H1 (cell line): ENCODE measurements around the gene COL19A1. TPM values are rescaled to one million over a fixed set of nuclear protein-coding genes. Genes with fewer than 3 reads are reported as not detected.
A peak's percentile ranks its signal among the peaks of the same experiment; 100 is the strongest.

ENCODE experiments used
- RAD21 ChIP-seq, 2 experiments: IDR thresholded peaks in 1 of 2; conservative IDR thresholded peaks in 1 of 2; 2 replicates each; pipeline ENCODE4 v1.6.1; 2011; ENCODE audit warnings: low read depth in 2 of 2, low read length in 2 of 2, improper control_type of control experiment in 1 of 2, inconsistent platforms in 1 of 2, mild to moderate bottlenecking in 1 of 2, moderate library complexity in 1 of 2
- polyA plus RNA-seq, 7 experiments: library from polyadenylated mRNA; depleted of rRNA in 3 of 7; stranded (reverse) in 5 of 7; unstranded in 2 of 7; fragments of >200 nt in 5 of 7; fragments of 200-250 nt in 2 of 7; gene quantifications; 1 replicate in 5 of 7; 2 replicates in 1 of 7; 4 replicates in 1 of 7; pipeline versions ENCODE4 v1.2.1 to v1.2.3, GENCODE V29; 2011 to 2013; ENCODE audit warnings: missing spikeins in 2 of 7, mixed read lengths in 2 of 7
- total RNA-seq: library from RNA; stranded (reverse); fragmentation: NEBNext Ultra II Directional; extraction: Animal tissue kit (Norgen Biotek cat#: 25700); gene quantifications from 2 replicates; pipeline ENCODE4 v1.2.1, GENCODE V29; 2021
- TF ChIP-seq, protein P1 (sequence below): IDR thresholded peaks from 2 replicates; pipeline ENCODE4 v1.6.1; 2012; ENCODE audit warnings: inconsistent platforms

COL19A1 gene
- total and polyA plus RNA-seq, 2 of the 8 experiments (the other 6 are each of a cell fraction or from before 2014, with no cell fraction given): not detected

DNA sequence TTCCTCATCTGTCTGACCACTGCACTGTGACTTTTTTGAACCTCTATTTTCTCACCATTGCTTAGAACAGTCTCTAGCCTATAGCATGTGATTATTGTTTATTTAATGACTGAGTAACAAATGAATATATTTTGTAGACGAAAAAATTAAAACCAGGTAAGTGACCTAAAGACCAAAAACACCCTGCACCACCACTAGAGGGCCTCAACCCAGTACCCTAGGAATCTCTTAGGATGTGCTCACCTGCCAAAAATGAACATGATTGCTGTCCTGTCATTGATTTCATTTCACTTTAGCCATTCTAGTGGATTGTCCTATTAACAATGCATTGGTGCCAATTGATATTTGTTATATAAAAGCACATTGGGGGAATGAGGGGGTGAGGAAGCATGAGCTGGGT is 237.4 kb downstream of the COL19A1 start (continued):
- TF ChIP-seq RAD21 (IDR thresholded peaks at IDR 0.05 in 1 of 2, conservative IDR thresholded peaks at IDR 0.05 in 1 of 2; ENCODE audit: low read depth in 2 of 2, low read length in 2 of 2): peak in 1 of 2 experiments; percentile 46; a peak in 1 of 4 replicates
- TF ChIP-seq, protein P1, sequence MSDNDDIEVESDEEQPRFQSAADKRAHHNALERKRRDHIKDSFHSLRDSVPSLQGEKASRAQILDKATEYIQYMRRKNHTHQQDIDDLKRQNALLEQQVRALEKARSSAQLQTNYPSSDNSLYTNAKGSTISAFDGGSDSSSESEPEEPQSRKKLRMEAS: no peak
